GM21381 (cell line): ENCODE data around the gene DLL1.

Experiments
- ATAC-seq: cut with Tn5 transposase; IDR thresholded peaks from one replicate; pipeline ENCODE4 v1.9.1; 2021; ENCODE audit warnings: mild to moderate bottlenecking, moderate library complexity; ENCODE audit not compliant: unreplicated experiment

DLL1 gene

DNA sequence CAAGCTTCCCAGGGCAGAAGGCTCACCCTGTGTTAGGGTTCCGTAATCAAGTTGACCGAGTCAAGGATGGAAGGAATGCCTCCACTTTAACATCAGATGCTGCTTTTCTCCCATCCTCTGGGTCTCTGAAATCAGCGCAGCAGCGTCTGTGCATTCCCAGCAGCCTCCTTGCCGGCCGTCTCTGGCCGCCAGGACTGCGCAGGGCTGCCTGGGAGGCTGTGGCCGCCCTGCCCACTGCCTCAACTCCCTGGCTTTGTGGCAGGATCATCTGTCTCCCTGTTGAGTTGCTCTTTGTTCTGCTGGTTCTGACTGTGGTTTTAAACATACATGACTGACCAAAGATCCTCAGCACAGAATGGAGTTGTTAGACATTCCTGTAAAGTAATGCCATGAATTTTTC, 56.5 kb downstream of the DLL1 start:
- no peak for ATAC-seq

DNA sequence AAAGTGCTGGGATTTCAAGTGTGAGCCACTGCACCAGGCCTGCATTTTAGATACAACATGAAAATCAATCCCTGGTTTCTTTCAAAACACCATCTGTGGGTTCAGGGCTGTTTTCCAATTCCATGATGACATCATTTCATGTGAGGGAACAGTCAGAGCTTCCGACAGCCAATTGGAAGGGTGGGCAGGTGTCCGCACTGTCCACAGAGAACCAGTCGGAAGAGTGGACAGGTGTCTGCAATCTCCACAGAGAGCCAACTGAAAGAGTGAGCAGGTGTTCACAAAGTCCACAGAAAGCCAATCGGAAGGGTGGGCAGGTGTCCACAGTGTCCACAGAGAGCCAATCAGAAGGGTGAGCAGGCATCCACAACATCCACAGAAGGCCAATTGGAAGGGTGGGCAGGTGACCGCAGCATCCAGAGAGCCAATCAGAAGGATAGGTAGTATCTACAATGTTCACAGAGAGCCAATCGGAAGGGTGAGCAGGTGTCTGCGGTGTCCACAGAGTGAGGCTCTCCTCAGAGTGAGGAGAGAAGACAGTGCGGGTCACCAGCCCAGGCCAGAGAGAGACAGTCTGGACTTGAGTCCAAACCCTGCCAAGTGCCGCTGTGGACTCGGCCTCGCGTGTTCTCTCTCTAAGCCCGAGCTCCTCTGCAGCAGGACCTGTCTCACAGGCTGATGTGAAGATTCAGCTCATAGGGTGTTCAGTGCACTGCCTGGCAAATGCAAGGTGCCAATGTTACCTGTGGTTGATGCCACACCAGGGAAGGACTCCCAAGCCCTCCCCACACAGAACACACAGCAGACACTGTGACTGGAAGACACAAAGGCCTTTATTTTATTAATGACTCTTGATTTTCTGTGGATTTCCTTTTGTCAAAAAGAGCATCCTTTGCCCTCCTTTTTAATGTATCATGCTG, 57.3 kb downstream of the DLL1 start:
- ATAC-seq, result no peak
